Gastrocnemius medialis (tissue), 4 donors: ENCODE measurements around the gene COBLL1.

Source experiments
- POLR2A ChIP-seq, 2 donors: fragments of 450-650 bp; IDR thresholded peaks; one replicate each; pipeline ENCODE4 v1.6.1; 2017; ENCODE audit warnings: antibody characterized with exemption in 2 of 2, mild to moderate bottlenecking in 2 of 2, moderate library complexity in 2 of 2
- TF ChIP-seq, protein P1 (sequence below), 5 experiments: fragments of 450-650 bp in 3 of 5; fragments of 200-600 bp in 2 of 5; sonication (generic) in 2 of 5; IDR thresholded peaks in 4 of 5; conservative IDR thresholded peaks in 1 of 5; 1 replicate in 4 of 5; 2 replicates in 1 of 5; pipeline ENCODE4 v1.5.1; 2016 to 2019; ENCODE audit warnings: antibody characterized with exemption in 5 of 5, mild to moderate bottlenecking in 3 of 5, moderate library complexity in 3 of 5

DNA sequence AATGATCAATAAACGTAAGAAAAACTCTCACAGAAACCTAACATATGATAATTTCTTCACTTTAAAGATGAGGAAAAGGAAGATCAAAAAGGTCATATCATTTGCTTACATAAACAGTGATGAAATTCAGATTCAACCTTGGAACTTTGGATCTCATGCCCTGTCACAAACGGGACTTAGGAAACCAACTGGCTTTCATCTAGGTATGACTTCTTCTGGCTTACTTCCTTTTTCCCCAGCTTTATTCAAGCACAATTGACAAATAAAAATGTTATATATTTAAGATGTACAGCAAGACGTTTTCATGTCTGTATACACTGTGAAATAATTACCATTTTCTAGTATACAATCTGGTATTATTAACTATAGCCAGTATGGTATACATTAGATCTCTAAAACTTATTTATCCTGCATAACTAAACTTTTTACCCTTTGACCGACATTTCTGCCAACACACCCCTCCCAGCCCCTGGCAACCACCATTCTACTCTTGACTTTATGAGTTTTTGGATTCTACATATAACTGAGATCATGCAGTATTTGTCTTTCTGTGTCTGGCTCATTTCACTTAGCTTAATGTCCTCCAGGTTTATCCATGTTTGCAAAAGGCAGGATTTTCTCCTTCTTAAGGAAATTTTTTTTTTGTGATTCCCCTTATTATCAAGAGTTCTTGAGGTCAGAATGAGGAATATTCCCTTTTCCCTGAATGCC, 46.0 kb upstream of the COBLL1 start:
- TF ChIP-seq, protein P1, sequence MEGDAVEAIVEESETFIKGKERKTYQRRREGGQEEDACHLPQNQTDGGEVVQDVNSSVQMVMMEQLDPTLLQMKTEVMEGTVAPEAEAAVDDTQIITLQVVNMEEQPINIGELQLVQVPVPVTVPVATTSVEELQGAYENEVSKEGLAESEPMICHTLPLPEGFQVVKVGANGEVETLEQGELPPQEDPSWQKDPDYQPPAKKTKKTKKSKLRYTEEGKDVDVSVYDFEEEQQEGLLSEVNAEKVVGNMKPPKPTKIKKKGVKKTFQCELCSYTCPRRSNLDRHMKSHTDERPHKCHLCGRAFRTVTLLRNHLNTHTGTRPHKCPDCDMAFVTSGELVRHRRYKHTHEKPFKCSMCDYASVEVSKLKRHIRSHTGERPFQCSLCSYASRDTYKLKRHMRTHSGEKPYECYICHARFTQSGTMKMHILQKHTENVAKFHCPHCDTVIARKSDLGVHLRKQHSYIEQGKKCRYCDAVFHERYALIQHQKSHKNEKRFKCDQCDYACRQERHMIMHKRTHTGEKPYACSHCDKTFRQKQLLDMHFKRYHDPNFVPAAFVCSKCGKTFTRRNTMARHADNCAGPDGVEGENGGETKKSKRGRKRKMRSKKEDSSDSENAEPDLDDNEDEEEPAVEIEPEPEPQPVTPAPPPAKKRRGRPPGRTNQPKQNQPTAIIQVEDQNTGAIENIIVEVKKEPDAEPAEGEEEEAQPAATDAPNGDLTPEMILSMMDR (IDR thresholded peaks at IDR 0.05 in 4 of 5, conservative IDR thresholded peaks at IDR 0.05 in 1 of 5): no peak
- no peak for TF ChIP-seq POLR2A (IDR thresholded peaks at IDR 0.05)
